NCI-H748 (cell line): ENCODE results near the gene TBL2.
A peak's percentile ranks its signal among the peaks of the same experiment; 100 is the strongest.
"Not testable (repeated sequence)": the region's sequence is repeated elsewhere in the genome, so short reads cannot be mapped to it uniquely, and the experiment has no call there.

Experiments used
- DNase-seq: peaks from one replicate; lab custom pipeline; 2025; ENCODE audit not compliant: unreplicated experiment; lab: John Stamatoyannopoulos, UW

The TBL2 gene

DNA sequence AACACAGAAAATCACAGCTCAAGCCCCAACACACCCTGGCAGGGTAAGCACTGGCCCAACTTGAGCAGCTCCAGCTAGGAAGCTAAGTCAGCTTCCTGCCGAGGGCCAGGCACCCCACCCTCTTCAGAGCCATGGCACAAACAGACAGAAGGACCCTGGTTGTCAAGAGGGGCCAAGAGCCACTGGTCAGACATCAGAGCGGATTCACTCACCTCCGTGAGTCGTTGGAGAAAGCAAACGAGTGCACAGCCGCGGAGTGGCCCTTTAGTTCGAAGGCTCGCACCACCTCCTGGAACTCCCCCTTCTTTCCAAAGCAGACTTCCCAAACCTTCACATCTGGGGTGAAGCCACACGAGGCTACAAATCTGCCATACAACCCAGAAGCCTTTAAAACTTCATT is 7.4 kb downstream of the TBL2 start:
- DNase-seq = no peak

- no peak for DNase-seq
Measured at GRCh38 chr7:73570521-73570920, 7.9 kb downstream of the TBL2 start.

- no peak for DNase-seq
Measured at GRCh38 chr7:73569042-73569608, 9.3 kb downstream of the TBL2 start.

- DNase-seq = no peak
Measured at GRCh38 chr7:73567846-73568685, 10.3 kb downstream of the TBL2 start.

- DNase-seq = no peak
Measured at GRCh38 chr7:73567140-73567539, 11.2 kb downstream of the TBL2 start.

DNA sequence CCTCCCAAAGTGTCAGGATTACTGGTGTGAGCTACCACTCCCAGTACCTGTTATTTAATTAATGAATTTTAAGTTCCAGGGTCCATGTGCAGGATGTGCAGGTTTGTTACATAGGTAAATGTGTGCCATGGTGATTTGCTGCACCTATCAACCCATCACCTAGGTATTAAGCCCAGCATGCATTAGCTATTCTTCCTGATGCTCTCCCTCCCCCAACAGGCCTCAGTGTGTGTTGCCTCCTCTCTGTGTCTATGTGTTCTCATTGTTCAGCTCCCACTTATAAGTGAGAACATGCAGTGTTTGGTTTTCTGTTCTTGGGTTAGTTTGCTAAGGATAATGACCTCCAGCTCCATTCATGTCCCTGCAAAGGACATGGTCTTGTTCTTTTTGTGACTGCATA is 11.9 kb downstream of the TBL2 start:
- DNase-seq = not testable (repeated sequence)

GRCh38 chr7:73565675-73566340 is 12.6 kb downstream of the TBL2 start:
- DNase-seq = no peak

GRCh38 chr7:73560109-73560835 is 18.1 kb downstream of the TBL2 start:
- DNase-seq = no peak

- peak; percentile 83 for DNase-seq
Measured at GRCh38 chr7:73557397-73558257, 20.8 kb downstream of the TBL2 start, which contains the start of gene BCL7B. BCL7B (minus strand) TSS chr7:73557690; CDS start chr7:73557578, 112 bp downstream.

- peak; percentile 94 for DNase-seq
Measured at GRCh38 chr7:73557108-73557396, 21.3 kb downstream of the TBL2 start.

DNA sequence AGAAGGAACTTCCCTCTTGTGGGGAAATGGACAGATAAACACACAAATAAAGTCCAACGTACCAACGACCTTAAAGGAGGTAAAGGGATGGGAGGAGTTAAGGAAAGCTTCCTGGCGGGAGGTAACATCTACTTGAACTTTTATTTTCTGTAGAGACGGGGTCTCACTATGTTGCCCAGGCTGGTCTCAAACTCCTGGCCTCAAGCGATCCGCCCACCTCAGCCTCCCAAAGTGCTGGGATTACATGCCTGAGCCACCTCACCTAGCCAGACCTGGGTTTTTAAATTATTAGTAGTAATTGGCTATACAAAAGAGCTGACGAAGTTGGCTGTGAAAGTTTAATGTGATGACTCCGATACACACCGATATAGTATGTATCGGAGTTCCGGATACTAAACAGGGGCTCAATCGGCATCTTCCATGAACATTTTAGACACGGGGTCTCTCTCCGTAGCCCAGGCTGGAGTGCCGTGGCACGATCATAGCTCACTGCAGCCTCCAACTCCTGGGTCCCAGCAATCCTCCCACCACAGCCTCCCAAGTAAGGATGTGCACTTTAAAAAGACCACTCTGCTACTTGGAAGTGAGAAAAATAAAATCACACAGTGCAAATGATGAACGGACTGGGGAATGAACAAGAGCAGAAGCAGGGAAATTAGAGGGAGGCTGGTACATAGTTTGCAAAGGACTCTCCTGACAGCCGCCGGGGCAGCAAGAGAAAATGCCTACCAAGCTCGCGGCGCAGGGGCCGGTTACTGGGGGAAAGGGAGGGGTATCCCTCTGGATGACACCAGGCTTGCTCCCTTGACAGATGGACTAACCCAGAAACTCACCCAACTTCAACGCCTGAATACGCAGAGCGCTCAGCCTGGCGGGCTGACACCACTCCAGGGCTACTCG is 21.9 kb downstream of the TBL2 start:
- peak; percentile 39 for DNase-seq

DNA sequence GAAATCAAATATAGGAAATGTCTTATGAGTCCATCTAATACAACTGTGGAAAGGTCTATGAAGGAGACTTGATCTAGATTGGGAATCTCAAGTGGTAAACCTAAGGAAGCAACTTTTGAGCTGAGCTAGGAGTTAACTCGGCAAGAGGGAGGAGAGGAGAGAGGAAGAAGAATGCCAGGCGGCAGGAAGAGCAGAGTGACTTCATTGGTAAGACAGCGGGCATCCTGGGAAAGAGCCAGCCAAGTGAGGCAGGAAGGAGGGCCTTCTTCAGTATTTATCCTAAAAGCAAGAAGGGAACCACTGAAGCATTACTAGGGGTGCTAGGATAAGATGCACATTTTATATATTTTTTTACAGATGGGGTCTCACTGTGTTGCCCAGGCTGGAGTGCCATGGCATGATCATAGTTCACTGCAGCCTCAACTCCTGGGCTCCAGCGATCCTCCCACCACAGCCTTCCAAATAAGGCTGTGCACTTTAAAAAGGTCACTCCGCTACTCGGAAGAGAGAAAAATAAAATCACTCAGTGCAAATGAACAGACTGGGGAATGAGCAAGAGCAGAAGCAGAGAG is 22.9 kb downstream of the TBL2 start:
- no peak for DNase-seq

- not testable (repeated sequence) for DNase-seq
Measured at GRCh38 chr7:73550093-73550492, 28.3 kb downstream of the TBL2 start.

DNA sequence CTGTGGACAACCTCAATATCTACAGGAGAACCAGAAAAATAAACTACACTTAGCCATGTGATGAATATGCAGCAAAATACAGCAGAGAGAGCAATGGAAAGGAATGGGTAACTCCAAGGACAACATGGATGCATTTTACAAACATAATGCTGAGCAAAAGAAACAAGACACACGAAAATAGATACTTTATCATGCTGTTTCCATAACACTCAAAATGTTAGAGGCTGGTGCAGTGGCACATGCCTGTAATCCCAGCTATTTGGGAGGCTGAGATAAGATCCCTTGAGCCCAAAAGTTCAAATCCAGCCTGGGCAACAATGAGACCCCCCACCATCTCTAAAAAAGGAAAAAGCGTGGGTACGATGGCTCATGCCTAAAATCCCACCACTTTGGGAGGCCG is 29.2 kb downstream of the TBL2 start:
- no peak for DNase-seq

GRCh38 chr7:73547841-73548240 is 30.5 kb downstream of the TBL2 start:
- DNase-seq = no peak

- no peak for DNase-seq
Measured at GRCh38 chr7:73544678-73545077, 33.7 kb downstream of the TBL2 start.

DNA sequence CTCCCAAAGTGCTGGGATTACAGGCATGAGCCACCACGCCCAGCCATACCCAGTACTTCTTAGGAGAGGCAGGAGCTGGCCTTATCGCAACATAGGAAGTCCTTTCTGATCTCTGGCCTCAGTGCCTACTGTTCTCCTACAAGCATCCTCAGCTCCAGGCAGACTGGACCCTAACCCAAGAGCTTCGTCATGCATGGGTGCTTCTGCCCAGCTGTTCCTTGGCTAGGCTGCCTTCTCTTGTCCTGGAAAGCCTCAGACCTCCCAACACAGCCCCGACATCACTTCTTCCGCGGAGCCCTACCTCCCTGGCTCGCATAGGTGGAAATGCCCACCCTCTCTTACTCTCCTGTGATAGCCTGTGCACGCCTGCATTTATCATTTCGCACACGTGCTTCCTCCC is 36.7 kb downstream of the TBL2 start:
- DNase-seq = no peak

- DNase-seq = no peak
Measured at GRCh38 chr7:73539709-73540108, 38.7 kb downstream of the TBL2 start.

- not testable (repeated sequence) for DNase-seq
Measured at GRCh38 chr7:73538510-73538909, 39.9 kb downstream of the TBL2 start.
